RWPE2 (cell line): Measurements from ENCODE around the gene OR51E2.

Experiments
- ATAC-seq: fragments of 200-7000 bp; cut with Tn5 transposase; 3 replicates; pipeline ENCODE4 v1.9.1; 2021; ENCODE audit warnings: low read depth
- DNase-seq: peaks from one replicate; pipeline ENCODE4 v3.0.0-alpha.2; 2020; ENCODE audit warnings: low spot score
- H3K27ac ChIP-seq: fragments of 450-650 bp; 2 replicates; pipeline ENCODE4 v1.5.1; 2017; ENCODE audit warnings: mild to moderate bottlenecking; ENCODE audit not compliant: poor library complexity, severe bottlenecking
- H3K27me3 ChIP-seq: fragments of 250-450 bp; sonication (Bioruptor Pico); 2 replicates; pipeline ENCODE4 v1.5.1; 2021; ENCODE audit warnings: mild to moderate bottlenecking, moderate library complexity; ENCODE audit not compliant: insufficient read depth, poor library complexity, severe bottlenecking
- H3K36me3 ChIP-seq: fragments of 250-450 bp; sonication (Bioruptor Pico); 2 replicates; pipeline ENCODE4 v1.5.1; 2020; ENCODE audit warnings: low read depth, mild to moderate bottlenecking, moderate library complexity
- H3K4me1 ChIP-seq: fragments of 250-450 bp; sonication (Bioruptor Pico); 2 replicates; pipeline ENCODE4 v1.5.1; 2021; ENCODE audit warnings: mild to moderate bottlenecking, moderate library complexity; ENCODE audit not compliant: insufficient read depth, poor library complexity, severe bottlenecking
- H3K4me3 ChIP-seq: fragments of 250-450 bp; sonication (Bioruptor Pico); 2 replicates; pipeline ENCODE4 v1.5.1; 2021; ENCODE audit warnings: mild to moderate bottlenecking, moderate library complexity; ENCODE audit not compliant: severe bottlenecking
- H3K9me3 ChIP-seq: fragments of 250-450 bp; sonication (Bioruptor Pico); 2 replicates; pipeline ENCODE4 v1.5.1; 2021; ENCODE audit warnings: mild to moderate bottlenecking, moderate library complexity; ENCODE audit not compliant: severe bottlenecking
- CTCF ChIP-seq: fragments of 450-650 bp; IDR thresholded peaks from one replicate; pipeline ENCODE4 v1.5.1; 2017; ENCODE audit warnings: mild to moderate bottlenecking, moderate library complexity; ENCODE audit not compliant: poor library complexity, severe bottlenecking

OR51E2 gene

GRCh38 chr11:4680341-4680740, 17.3 kb downstream of the OR51E2 start:
- DNase-seq: no peak
- TF ChIP-seq CTCF: no peak
- Histone ChIP-seq H3K27me3 (no peaks in the 10 kb centered on the region), H3K9me3 (no peaks in the 10 kb centered on the region), H3K4me1 (no peaks in the 10 kb centered on the region), H3K4me3 (no peak overlapping the region), H3K27ac (no peak overlapping the region), H3K36me3 (no peaks in the 10 kb centered on the region)
- ATAC-seq: no peak

- H3K27me3 ChIP-seq: no peaks in the 10 kb centered on the region
- no peak for TF ChIP-seq CTCF
- no peak for DNase-seq
- no peak overlapping the region for H3K4me3 ChIP-seq
- no peak for ATAC-seq
- H3K4me1 ChIP-seq: no peaks in the 10 kb centered on the region
- H3K27ac ChIP-seq: no peak overlapping the region
- H3K9me3 ChIP-seq: no peaks in the 10 kb centered on the region
- H3K36me3 ChIP-seq: no peaks in the 10 kb centered on the region
These were observed 19.7 kb downstream of the OR51E2 start for GRCh38 chr11:4677948-4678347.

- Histone ChIP-seq H3K27me3 (no peaks in the 10 kb centered on the region), H3K4me1 (no peaks in the 10 kb centered on the region), H3K9me3 (no peaks in the 10 kb centered on the region), H3K27ac (no peak overlapping the region), H3K4me3 (no peak overlapping the region), H3K36me3 (no peaks in the 10 kb centered on the region)
- no peak for ATAC-seq
- TF ChIP-seq CTCF: no peak
- DNase-seq: no peak
These were observed 23.9 kb downstream of the OR51E2 start for GRCh38 chr11:4673781-4674180.

GRCh38 chr11:4672470-4672869, 25.2 kb downstream of the OR51E2 start:
- Histone ChIP-seq H3K36me3 (no peaks in the 10 kb centered on the region), H3K27ac (no peak overlapping the region), H3K4me3 (no peak overlapping the region), H3K27me3 (no peaks in the 10 kb centered on the region), H3K4me1 (no peaks in the 10 kb centered on the region), H3K9me3 (no peaks in the 10 kb centered on the region)
- DNase-seq (no peak), ATAC-seq (no peak)
- TF ChIP-seq CTCF: no peak

GRCh38 chr11:4671741-4672140, 25.9 kb downstream of the OR51E2 start:
- no peaks in the 10 kb centered on the region for H3K4me1 ChIP-seq
- H3K4me3 ChIP-seq: no peak overlapping the region
- ATAC-seq (no peak), DNase-seq (no peak)
- no peak overlapping the region for H3K27ac ChIP-seq
- no peaks in the 10 kb centered on the region for H3K27me3 ChIP-seq
- no peaks in the 10 kb centered on the region for H3K36me3 ChIP-seq
- H3K9me3 ChIP-seq: no peaks in the 10 kb centered on the region
- no peak for TF ChIP-seq CTCF
